Measurements from ENCODE around the gene FILIP1. TPM values are rescaled to one million over a fixed set of nuclear protein-coding genes. Genes with fewer than 3 reads are reported as not detected.

FILIP1 gene
- total and polyA plus RNA-seq, 10 of the 15 experiments (the other 5 are each of a cell fraction or from before 2014, with no cell fraction given) = 0.23 to 2.0 (median 0.44) TPM

DNA sequence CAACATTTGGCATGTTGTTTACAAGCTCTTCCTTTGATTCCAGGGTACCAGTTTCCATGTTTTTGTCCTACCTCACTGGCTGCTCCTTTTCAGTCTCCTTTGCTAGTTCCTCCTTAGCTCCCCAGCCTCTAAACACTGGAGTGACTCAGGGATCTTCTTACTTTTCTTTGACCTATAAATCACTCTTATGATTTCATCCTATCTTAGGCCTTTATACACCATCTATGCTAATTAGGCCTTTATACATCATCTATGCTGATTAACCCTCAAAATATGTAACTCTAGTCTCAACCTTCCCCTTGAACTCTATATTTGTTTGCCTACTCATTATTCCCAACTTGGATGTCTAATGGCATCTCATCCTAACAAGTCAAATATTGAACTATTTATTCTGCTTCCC, 218.5 kb downstream of the FILIP1 start:
- H3K4me1 ChIP-seq (ENCODE audit: control insufficient read depth, insufficient read depth, low read length) = no peaks in the 10 kb centered on the region

GRCh38 chr6:75273009-75273408, 220.6 kb downstream of the FILIP1 start:
- intact Hi-C loops (cut with micrococcal nuclease; ENCODE audit: unreplicated experiment) = no loop called here
- H2AFZ ChIP-seq (ENCODE audit: control insufficient read depth, low read depth, low read length) = no peak overlapping the region
- peak overlapping the region; percentile 22; the same call in 1 of the 2 replicates for H3K4me2 ChIP-seq (ENCODE audit: control insufficient read depth, insufficient read depth)
- ChIA-PET CTCF (interaction anchor here (1.3 kb wide), 1 partner anchor 9 kb away, joined by 3 read pairs; no protein-coding TSS in a partner anchor), POLR2A (interaction anchor here (3.5 to 4.7 kb wide), 2 partner anchors 8 to 12 kb away, joined by 21 to 23 read pairs; partner anchors contain the start of gene TMEM30A), SMC1A (ENCODE audit: uncharacterized antibody, unreplicated experiment) (interaction anchor here (1.9 to 8.5 kb wide), 3 partner anchors 9 to 221 kb away, joined by 5 to 196 read pairs (median 9); partner anchors contain the start of genes FILIP1 and TMEM30A), RAD21 (ENCODE audit: unreplicated experiment) (interaction anchor here (1.0 to 9.2 kb wide), 2 partner anchors 9 to 83 kb away, joined by 4 to 142 read pairs; partner anchors contain the start of gene TMEM30A)
- BruUV-seq (replicated peaks) = no TSS peak
- no peak overlapping the region for H3K9ac ChIP-seq (ENCODE audit: control insufficient read depth, insufficient read depth, low read length)
- DNase-seq (ENCODE audit: low read depth, low spot score) = no peak
- no peaks in the 10 kb centered on the region for H3K27me3 ChIP-seq (replicated peaks in 1 of 2; ENCODE audit: control insufficient read depth in 2 of 2, insufficient read depth in 2 of 2, low read length in 1 of 2)
- no peak for TF ChIP-seq EZH2 (IDR thresholded peaks at IDR 0.05; ENCODE audit: borderline replicate concordance, control insufficient read depth, low read depth, low read length)
- peak; percentile 38; the same call in 1 of the 2 replicates for TF ChIP-seq SPI1 (IDR thresholded peaks at IDR 0.05; ENCODE audit: borderline replicate concordance, insufficient read depth, low read depth, low read length)
- TF ChIP-seq ATF7 (IDR thresholded peaks at IDR 0.05; ENCODE audit: low read depth) = peak; percentile 87
- in situ Hi-C loops (cut with MboI) = no loop called here
- ATAC-seq = no peak; the same call in 2 of the 3 replicates
- no peaks in the 10 kb centered on the region for H4K20me1 ChIP-seq (ENCODE audit: control insufficient read depth, insufficient read depth)
- no peak overlapping the region for H3K4me3 ChIP-seq
- FAIRE-seq = no peak
- H3K4me1 ChIP-seq (ENCODE audit: control insufficient read depth, insufficient read depth, low read length) = no peaks in the 10 kb centered on the region
- H3K27ac ChIP-seq (ENCODE audit: control insufficient read depth, insufficient read depth) = peak overlapping the region; percentile 57
- peaks cover 8 to 13% of the 10 kb centered on the region in 2 experiments for H3K36me3 ChIP-seq (ENCODE audit: control insufficient read depth in 2 of 2, insufficient read depth in 2 of 2, low read length in 1 of 2)
- 83% methylated on average over 4 of the region's 4 CpGs for WGBS (ENCODE audit: insufficient coverage, insufficient replicate concordance, low lambda C conversion rate, missing lambda C conversion rate)
- H3K79me2 ChIP-seq (ENCODE audit: control insufficient read depth, insufficient read depth, low read length) = peaks cover 90% of the 10 kb centered on the region
- H3K9me3 ChIP-seq (replicated peaks; ENCODE audit: control insufficient read depth, insufficient read depth, low read length) = peaks cover 26% of the 10 kb centered on the region

More for the DNA sequence above, 218.5 kb downstream of the FILIP1 start:
- no peak for ATAC-seq
- Histone ChIP-seq H3K27ac (ENCODE audit: control insufficient read depth, insufficient read depth) (no peak overlapping the region), H3K79me2 (ENCODE audit: control insufficient read depth, insufficient read depth, low read length) (peaks cover 96% of the 10 kb centered on the region), H3K36me3 (ENCODE audit: control insufficient read depth in 2 of 2, insufficient read depth in 2 of 2, low read length in 1 of 2) (peaks cover 8 to 13% of the 10 kb centered on the region in 2 experiments), H4K20me1 (ENCODE audit: control insufficient read depth, insufficient read depth) (no peaks in the 10 kb centered on the region), H2AFZ (ENCODE audit: control insufficient read depth, low read depth, low read length) (no peak overlapping the region), H3K9ac (ENCODE audit: control insufficient read depth, insufficient read depth, low read length) (no peak overlapping the region), H3K4me3 (no peak overlapping the region), H3K27me3 (replicated peaks in 1 of 2; ENCODE audit: control insufficient read depth in 2 of 2, insufficient read depth in 2 of 2, low read length in 1 of 2) (no peaks in the 10 kb centered on the region), H3K4me2 (ENCODE audit: control insufficient read depth, insufficient read depth) (no peak overlapping the region), H3K9me3 (replicated peaks; ENCODE audit: control insufficient read depth, insufficient read depth, low read length) (peaks cover 26% of the 10 kb centered on the region)
- RAD21 ChIA-PET (ENCODE audit: unreplicated experiment) = interaction anchor here (0.9 to 1.5 kb wide), 4 partner anchors 8 to 1621 kb away, joined by 3 to 7 read pairs (median 3); no protein-coding TSS in a partner anchor
- no peak for DNase-seq (ENCODE audit: low read depth, low spot score)
- in situ Hi-C loops (cut with MboI) = no loop called here
- intact Hi-C loops (cut with micrococcal nuclease; ENCODE audit: unreplicated experiment) = no loop called here
- SMC1A ChIA-PET (ENCODE audit: uncharacterized antibody, unreplicated experiment) = interaction anchor here (0.6 to 12.7 kb wide), 5 partner anchors 5 to 247 kb away, joined by 3 to 196 read pairs (median 4); partner anchors contain the start of gene TMEM30A
- no peak for FAIRE-seq
- CTCF ChIA-PET = interaction anchor here (0.8 to 1.9 kb wide), 6 partner anchors 8 to 288 kb away, joined by 3 to 15 read pairs (median 4); no protein-coding TSS in a partner anchor
- POLR2A ChIA-PET = interaction anchor here (0.7 to 2.2 kb wide), 3 partner anchors 10 to 32 kb away, joined by 5 to 11 read pairs (median 5); partner anchors contain the start of gene TMEM30A
- no TSS peak for BruUV-seq (replicated peaks)
- TF ChIP-seq SRF (IDR thresholded peaks at IDR 0.05; ENCODE audit: low read depth in 2 of 2, low read length in 2 of 2) (no peak), LARP7 (IDR thresholded peaks at IDR 0.05) (no peak), NRF1 (conservative IDR thresholded peaks at IDR 0.05; ENCODE audit: low read depth, low read length) (no peak), PAX5 (IDR thresholded peaks at IDR 0.05; ENCODE audit: borderline replicate concordance, low read depth, low read length) (no peak), RBBP5 (conservative IDR thresholded peaks at IDR 0.05) (no peak)

All from GM12878 (cell line).